Neuronal stem cell (in vitro differentiated cells): ENCODE results near the gene GLIS1.

ENCODE experiments used
- DNase-seq: peaks from one replicate; pipeline ENCODE4 v3.0.0-alpha.2; 2013; ENCODE audit warnings: low spot score
- H2AFZ ChIP-seq: one replicate; pipeline ENCODE4 v1.6.1; 2013; ENCODE audit warnings: mild to moderate bottlenecking, low read length, inconsistent platforms
- H2AK5ac ChIP-seq: 2 replicates; pipeline ENCODE4 v1.6.1; 2013; ENCODE audit warnings: low read depth, mild to moderate bottlenecking, inconsistent platforms, low read length, moderate library complexity, mixed read lengths
- H2BK120ac ChIP-seq: 2 replicates; pipeline ENCODE4 v1.6.1; 2013; ENCODE audit warnings: low read depth, mild to moderate bottlenecking, inconsistent platforms, low read length, moderate library complexity, mixed read lengths
- H2BK12ac ChIP-seq: one replicate; pipeline ENCODE4 v1.6.1; 2013; ENCODE audit warnings: low read length, inconsistent platforms
- H2BK15ac ChIP-seq: 2 replicates; pipeline ENCODE4 v1.6.1; 2013; ENCODE audit warnings: mild to moderate bottlenecking, low read length, inconsistent platforms, mixed read lengths
- H2BK5ac ChIP-seq: one replicate; pipeline ENCODE4 v1.6.1; 2013; ENCODE audit warnings: inconsistent platforms, mild to moderate bottlenecking, low read length, moderate library complexity
- H3K14ac ChIP-seq: one replicate; pipeline ENCODE4 v1.6.1; 2013; ENCODE audit warnings: low read length, inconsistent platforms
- H3K18ac ChIP-seq: 2 replicates; pipeline ENCODE4 v1.6.1; 2013; ENCODE audit warnings: low read length, inconsistent platforms
- H3K23ac ChIP-seq: 2 replicates; pipeline ENCODE4 v1.6.1; 2013; ENCODE audit warnings: low read depth, mild to moderate bottlenecking, mixed read lengths, low read length, inconsistent platforms; ENCODE audit not compliant: poor library complexity
- H3K27ac ChIP-seq: replicated peaks from 3 replicates; pipeline ENCODE4 v1.5.1; 2013; ENCODE audit warnings: low read length, inconsistent platforms
- H3K27me3 ChIP-seq, 3 experiments: 2 replicates each; pipeline ENCODE4 v1.6.1; 2013; ENCODE audit warnings: low read length in 3 of 3, mild to moderate bottlenecking in 2 of 3, inconsistent platforms in 1 of 3, low read depth in 1 of 3, mixed read lengths in 1 of 3, moderate library complexity in 1 of 3; ENCODE audit not compliant: control insufficient read depth in 3 of 3, insufficient read depth in 3 of 3
- H3K36me3 ChIP-seq, 2 donors: replicated peaks in 1 of 2; 2 replicates each; pipeline ENCODE4 v1.6.1; 2013; ENCODE audit warnings: low read length in 2 of 2; ENCODE audit not compliant: control insufficient read depth in 2 of 2, insufficient read depth in 2 of 2
- H3K4ac ChIP-seq: 2 replicates; pipeline ENCODE4 v1.6.1; 2013; ENCODE audit warnings: inconsistent platforms, mild to moderate bottlenecking, low read length, moderate library complexity
- H3K4me1 ChIP-seq, 2 donors: 1 replicate in 1 of 2; 2 replicates in 1 of 2; pipeline ENCODE4 v1.6.1; 2013; ENCODE audit warnings: low read length in 2 of 2, low read depth in 1 of 2; ENCODE audit not compliant: control insufficient read depth in 2 of 2, insufficient read depth in 1 of 2
- H3K4me2 ChIP-seq: one replicate; pipeline ENCODE4 v1.6.1; 2013; ENCODE audit warnings: mild to moderate bottlenecking, low read length, inconsistent platforms; ENCODE audit not compliant: insufficient read depth, poor library complexity, severe bottlenecking
- H3K4me3 ChIP-seq, 2 donors: 2 replicates each; pipeline ENCODE4 v1.5.1; 2013; ENCODE audit warnings: low read length in 2 of 2, mild to moderate bottlenecking in 2 of 2, inconsistent platforms in 1 of 2, moderate library complexity in 1 of 2
- H3K79me1 ChIP-seq: one replicate; pipeline ENCODE4 v1.6.1; 2013; ENCODE audit warnings: low read depth, mild to moderate bottlenecking, inconsistent platforms, low read length, moderate library complexity
- H3K9ac ChIP-seq: one replicate; pipeline ENCODE4 v1.6.1; 2013; ENCODE audit warnings: mild to moderate bottlenecking, low read depth, low read length, inconsistent platforms; ENCODE audit not compliant: poor library complexity
- H3K9me3 ChIP-seq, 2 donors: replicated peaks in 1 of 2; 2 replicates each; pipeline versions ENCODE3 to v1.6.1; 2013; ENCODE audit warnings: low read length in 2 of 2, mild to moderate bottlenecking in 2 of 2, inconsistent platforms in 1 of 2, low read depth in 1 of 2, mixed read lengths in 1 of 2, moderate library complexity in 1 of 2; ENCODE audit not compliant: control insufficient read depth in 2 of 2, insufficient read depth in 1 of 2
- H4K8ac ChIP-seq: one replicate; pipeline ENCODE4 v1.6.1; 2013; ENCODE audit warnings: low read depth, mild to moderate bottlenecking, inconsistent platforms, low read length, moderate library complexity
- H4K91ac ChIP-seq: one replicate; pipeline ENCODE4 v1.6.1; 2013; ENCODE audit warnings: low read length, low read depth, mild to moderate bottlenecking, inconsistent platforms; ENCODE audit not compliant: poor library complexity
- WGBS, 2 donors: extraction: QIAGEN DNeasy Blood & Tissue Kit; methylation state at CpG; one replicate each; pipeline ENCODE4 v1.1.7; 2013; ENCODE audit warnings: missing lambda C conversion rate in 2 of 2, mixed read lengths in 1 of 2; ENCODE audit not compliant: insufficient read length in 2 of 2, insufficient replicate concordance in 1 of 2; ENCODE audit errors: extremely low coverage in 2 of 2; 5-methylcytosine and 5-hydroxymethylcytosine counted together

GLIS1 gene

GRCh38 chr1:53463961-53464899 is 274.7 kb downstream of the GLIS1 start:
- H3K14ac ChIP-seq, result no peak overlapping the region
- peak overlapping the region; percentile 31 for H2BK5ac ChIP-seq
- DNase-seq, result no peak
- no peak overlapping the region for H2BK12ac ChIP-seq
- H3K4me3 ChIP-seq, result no peak overlapping the region
- no peak overlapping the region for H3K4me2 ChIP-seq
- H3K18ac ChIP-seq, result peak overlapping the region; percentile 35
- no peak overlapping the region for H3K27ac ChIP-seq
- H2AK5ac ChIP-seq, result peak overlapping the region; percentile 48
- peaks cover 0 to 19% (median 0%) of the 10 kb centered on the region in 3 experiments for H3K27me3 ChIP-seq
- H3K9me3 ChIP-seq, result no peaks in the 10 kb centered on the region
- no peak overlapping the region for H2AFZ ChIP-seq
- no peak overlapping the region for H4K8ac ChIP-seq
- no peaks in the 10 kb centered on the region for H3K36me3 ChIP-seq
- no peak overlapping the region for H3K23ac ChIP-seq
- WGBS, 2 donors, result no CpG with 5 or more reads among the region's 24 CpGs
- H3K4me1 ChIP-seq, result peaks cover 0 to 6% of the 10 kb centered on the region in 2 donors
- no peak overlapping the region for H3K4ac ChIP-seq
- no peak overlapping the region for H4K91ac ChIP-seq
- H2BK15ac ChIP-seq, result peak overlapping the region; percentile 38
- peak overlapping the region; percentile 44 for H2BK120ac ChIP-seq
- peak overlapping the region; percentile 27 for H3K9ac ChIP-seq
- no peaks in the 10 kb centered on the region for H3K79me1 ChIP-seq

- Histone ChIP-seq H3K27ac (no peak overlapping the region), H2AFZ (peak overlapping the region; percentile 55), H3K4me1 (peaks cover 0 to 6% of the 10 kb centered on the region in 2 donors), H2AK5ac (peak overlapping the region; percentile 24), H3K23ac (no peak overlapping the region), H4K8ac (no peak overlapping the region), H3K9ac (no peak overlapping the region), H3K27me3 (peaks cover 0 to 14% (median 0%) of the 10 kb centered on the region in 3 experiments), H2BK5ac (no peak overlapping the region), H2BK120ac (no peak overlapping the region), H2BK15ac (no peak overlapping the region), H3K9me3 (no peaks in the 10 kb centered on the region), H3K4ac (no peak overlapping the region), H3K4me2 (no peak overlapping the region), H3K4me3 (no peak overlapping the region), H2BK12ac (peak overlapping the region; percentile 33), H3K14ac (no peak overlapping the region), H3K18ac (peak overlapping the region; percentile 91), H4K91ac (no peak overlapping the region), H3K79me1 (no peaks in the 10 kb centered on the region), H3K36me3 (no peaks in the 10 kb centered on the region)
- DNase-seq, result no peak
- no CpG with 5 or more reads among the region's 11 CpGs for WGBS, 2 donors
Observed at GRCh38 chr1:53462769-53463501, 276.0 kb downstream of the GLIS1 start.

- H2BK5ac ChIP-seq, result no peak overlapping the region
Observed at GRCh38 chr1:53462193-53462592, 276.8 kb downstream of the GLIS1 start.

More at GRCh38 chr1:53462193-53462592, 276.8 kb downstream of the GLIS1 start:
- Histone ChIP-seq H4K91ac (no peak overlapping the region), H3K4ac (no peak overlapping the region), H2BK15ac (no peak overlapping the region), H3K27ac (no peak overlapping the region), H2AK5ac (no peak overlapping the region), H3K18ac (no peak overlapping the region), H4K8ac (no peak overlapping the region), H3K14ac (no peak overlapping the region), H2BK12ac (no peak overlapping the region), H3K36me3 (no peaks in the 10 kb centered on the region), H2BK120ac (no peak overlapping the region), H3K4me1 (peaks cover 0 to 6% of the 10 kb centered on the region in 2 donors), H3K4me3 (no peak overlapping the region), H2AFZ (no peak overlapping the region), H3K79me1 (no peaks in the 10 kb centered on the region), H3K9ac (no peak overlapping the region), H3K4me2 (no peak overlapping the region), H3K23ac (no peak overlapping the region), H3K9me3 (no peaks in the 10 kb centered on the region), H3K27me3 (peaks cover 0 to 7% (median 0%) of the 10 kb centered on the region in 3 experiments)
- no CpG with 5 or more reads among the region's 6 CpGs for WGBS, 2 donors
- DNase-seq, result no peak
